GM23248 (cell line): Measurements from ENCODE around the gene C4B. TPM values are rescaled to one million over a fixed set of nuclear protein-coding genes. Genes with fewer than 3 reads are reported as not detected.
"Not testable (repeated sequence)": the region's sequence is repeated elsewhere in the genome, so short reads cannot be mapped to it uniquely, and the experiment has no call there.

Experiments used
- DNase-seq: peaks from one replicate; pipeline ENCODE4 v3.0.0-alpha.2; 2015
- H2AFZ ChIP-seq: fragments of 200-600 bp; sonication (generic); 2 replicates; pipeline ENCODE4 v1.6.1; 2016; ENCODE audit warnings: antibody characterized with exemption
- H3F3A ChIP-seq: fragments of 200-600 bp; sonication (generic); 2 replicates; pipeline ENCODE4 v1.6.1; 2016; ENCODE audit warnings: mild to moderate bottlenecking, antibody characterized with exemption, mixed run types; ENCODE audit not compliant: insufficient read depth
- H3K27ac ChIP-seq: fragments of 200-600 bp; sonication (generic); 2 replicates; pipeline ENCODE4 v1.5.1; 2016; ENCODE audit warnings: mild to moderate bottlenecking
- H3K27me3 ChIP-seq: fragments of 200-600 bp; sonication (generic); replicated peaks from 2 replicates; pipeline ENCODE4 v1.6.1; 2016; ENCODE audit warnings: mild to moderate bottlenecking; ENCODE audit not compliant: insufficient read depth
- H3K36me3 ChIP-seq: fragments of 200-600 bp; sonication (generic); 2 replicates; pipeline ENCODE4 v1.6.1; 2016; ENCODE audit warnings: low read depth, mild to moderate bottlenecking
- H3K4me1 ChIP-seq: fragments of 200-600 bp; sonication (generic); 2 replicates; pipeline ENCODE4 v1.6.1; 2016; ENCODE audit warnings: mild to moderate bottlenecking; ENCODE audit not compliant: insufficient read depth
- H3K4me2 ChIP-seq: fragments of 200-600 bp; sonication (generic); one replicate; pipeline ENCODE4 v1.6.1; 2016; ENCODE audit warnings: mild to moderate bottlenecking; ENCODE audit not compliant: unreplicated experiment
- H3K4me3 ChIP-seq: fragments of 200-600 bp; sonication (generic); 2 replicates; pipeline ENCODE4 v1.5.1; 2016; ENCODE audit warnings: mild to moderate bottlenecking
- H3K79me2 ChIP-seq: fragments of 200-600 bp; sonication (generic); 2 replicates; pipeline ENCODE4 v1.6.1; 2016; ENCODE audit warnings: mild to moderate bottlenecking; ENCODE audit not compliant: insufficient read depth
- H3K9ac ChIP-seq: fragments of 200-600 bp; sonication (generic); 2 replicates; pipeline ENCODE4 v1.6.1; 2016; ENCODE audit warnings: mild to moderate bottlenecking
- H3K9me2 ChIP-seq: fragments of 200-600 bp; sonication (generic); 2 replicates; pipeline ENCODE4 v1.6.1; 2016; ENCODE audit warnings: mixed run types, mild to moderate bottlenecking, moderate library complexity; ENCODE audit not compliant: insufficient read depth
- H3K9me3 ChIP-seq: fragments of 200-600 bp; sonication (generic); one replicate; pipeline ENCODE4 v1.6.1; 2017; ENCODE audit warnings: low read depth
- H4K20me1 ChIP-seq: fragments of 200-600 bp; sonication (generic); 2 replicates; pipeline ENCODE4 v1.6.0; 2016; ENCODE audit not compliant: insufficient read depth
- EZH2 ChIP-seq: fragments of 200-600 bp; sonication (generic); IDR thresholded peaks from 2 replicates; pipeline ENCODE4 v1.6.1; 2018; ENCODE audit warnings: antibody characterized with exemption, mild to moderate bottlenecking; ENCODE audit not compliant: insufficient read depth, poor library complexity, severe bottlenecking
- EZH2phosphoT487 ChIP-seq: fragments of 200-600 bp; sonication (generic); IDR thresholded peaks from 2 replicates; pipeline ENCODE4 v1.6.1; 2018; ENCODE audit warnings: antibody characterized with exemption, moderate library complexity, mild to moderate bottlenecking, low read depth; ENCODE audit not compliant: insufficient read depth
- WGBS, 2 experiments: methylation state at CpG; one replicate each; pipeline ENCODE4 v1.1.6; 2015 to 2017; ENCODE audit warnings: low lambda C conversion rate in 2 of 2, low coverage in 1 of 2; ENCODE audit errors: missing lambda C conversion rate in 2 of 2; 5-methylcytosine and 5-hydroxymethylcytosine counted together
- in situ Hi-C: fragments of 300-500 bp; cut with MboI; formaldehyde crosslinking; loops from 2 replicates; pipeline ENCODE4 v1.15.0; 2020
- polyA plus RNA-seq: library from polyadenylated mRNA; unstranded; fragments of >200 nt; fragmentation: Nextera tagmentation; extraction: Ambion mirVana; gene quantifications from 2 replicates; pipeline ENCODE4 v1.2.1, GENCODE V29; 2016
- total RNA-seq: library from RNA; depleted of rRNA; stranded (reverse); fragments of >200 nt; shearing (Covaris generic); gene quantifications from 2 replicates; pipeline ENCODE4 v1.2.3, GENCODE V29; 2014

C4B gene
- total and polyA plus RNA-seq, 2 experiments from 2014 or later = 2.6 to 4.5 TPM

DNA sequence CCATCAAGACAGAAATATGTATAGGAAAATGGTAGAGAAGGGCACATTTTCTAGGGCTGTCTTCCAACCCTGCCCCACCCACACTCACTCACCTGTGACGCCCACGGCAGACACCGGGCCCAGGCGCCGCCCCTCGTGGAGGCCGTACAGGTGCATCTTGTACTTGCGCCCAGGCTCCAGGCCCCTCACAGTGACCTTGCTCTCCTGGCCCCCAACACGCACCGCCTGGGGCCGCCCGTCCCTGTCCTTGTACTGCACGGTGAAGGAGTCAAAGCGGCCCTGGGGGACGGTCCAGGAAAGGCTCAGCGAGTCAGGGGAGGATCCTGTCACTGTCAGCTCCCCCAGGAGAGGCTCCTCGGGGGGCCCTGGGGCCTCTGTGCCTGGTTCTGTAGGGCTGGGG, 43.4 kb downstream of the C4B start:
- H3K79me2 ChIP-seq = no peaks in the 10 kb centered on the region
- in situ Hi-C loops = no loop called here
- WGBS, 2 experiments = 91 to 92% methylated on average over 17 of the region's 17 CpGs
- no peak overlapping the region for H3K9ac ChIP-seq
- no peak overlapping the region for H3K4me3 ChIP-seq
- no peaks in the 10 kb centered on the region for H4K20me1 ChIP-seq
- no peaks in the 10 kb centered on the region for H3F3A ChIP-seq
- no peaks in the 10 kb centered on the region for H3K9me3 ChIP-seq
- no peak for DNase-seq
- H2AFZ ChIP-seq = no peak overlapping the region
- H3K27me3 ChIP-seq = no peaks in the 10 kb centered on the region
- H3K36me3 ChIP-seq = no peaks in the 10 kb centered on the region
- H3K4me1 ChIP-seq = no peaks in the 10 kb centered on the region
- H3K27ac ChIP-seq = no peak overlapping the region
- TF ChIP-seq EZH2phosphoT487 (no peak), EZH2 (no peak)
- H3K9me2 ChIP-seq = no peaks in the 10 kb centered on the region
- no peak overlapping the region for H3K4me2 ChIP-seq

- H3K9me2 ChIP-seq = no peaks in the 10 kb centered on the region
- no peaks in the 10 kb centered on the region for H3K4me1 ChIP-seq
- DNase-seq = no peak
- no peak overlapping the region for H3K27ac ChIP-seq
- H3K4me3 ChIP-seq = no peak overlapping the region
- no peaks in the 10 kb centered on the region for H3F3A ChIP-seq
- in situ Hi-C loops = no loop called here
- no peaks in the 10 kb centered on the region for H3K79me2 ChIP-seq
- WGBS, 2 experiments = 77 to 79% methylated on average over 11 of the region's 11 CpGs
- H3K9ac ChIP-seq = no peak overlapping the region
- no peak overlapping the region for H2AFZ ChIP-seq
- H3K9me3 ChIP-seq = no peaks in the 10 kb centered on the region
- H3K27me3 ChIP-seq = no peaks in the 10 kb centered on the region
- H3K4me2 ChIP-seq = no peak overlapping the region
- no peaks in the 10 kb centered on the region for H4K20me1 ChIP-seq
- TF ChIP-seq EZH2phosphoT487 = no peak
- H3K36me3 ChIP-seq = no peaks in the 10 kb centered on the region
Measured at GRCh38 chr6:32058511-32058963, 43.9 kb downstream of the C4B start.

DNA sequence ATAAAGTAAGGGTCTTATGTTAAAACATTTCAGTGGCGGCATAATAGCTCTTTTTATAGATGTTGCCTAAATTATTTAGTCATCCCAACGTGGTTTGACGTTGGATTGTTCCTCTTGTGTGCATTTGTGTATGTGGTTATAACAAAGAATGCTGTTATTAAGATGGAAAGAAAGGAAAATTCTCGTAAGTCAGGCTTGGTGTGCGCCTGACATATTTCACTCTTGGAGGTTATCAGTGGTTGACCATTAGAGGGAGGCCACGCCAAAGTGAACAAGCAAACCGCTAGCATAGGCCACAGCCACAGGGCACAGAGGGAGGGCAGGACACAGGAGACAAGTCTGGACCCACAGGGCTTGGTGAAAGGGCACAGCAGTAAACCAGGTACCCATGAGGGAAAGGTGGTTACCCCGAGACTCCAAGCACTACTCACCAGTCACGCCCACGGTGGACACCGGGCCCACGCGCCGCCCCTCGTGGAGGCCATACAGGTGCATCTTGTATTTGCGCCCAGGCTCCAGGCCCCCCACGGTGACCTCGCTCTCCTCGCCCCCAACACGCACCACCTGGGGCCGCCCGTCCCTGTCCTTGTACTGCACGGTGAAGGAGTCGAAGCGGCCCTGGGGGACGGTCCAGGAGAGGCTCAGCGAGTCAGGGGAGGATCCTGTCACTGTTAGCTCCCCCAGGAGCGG, 46.5 kb downstream of the C4B start:
- no peak for TF ChIP-seq EZH2
- TF ChIP-seq EZH2phosphoT487 = no peak
- in situ Hi-C loops = no loop called here
- DNase-seq = no peak

GRCh38 chr6:32064706-32065105, 50.1 kb downstream of the C4B start:
- H2AFZ ChIP-seq = no peak overlapping the region
- DNase-seq = no peak
- WGBS, 2 experiments = 79 to 85% methylated on average over 14 of the region's 14 CpGs
- no peaks in the 10 kb centered on the region for H3K9me2 ChIP-seq
- H3K27ac ChIP-seq = no peak overlapping the region
- no peak overlapping the region for H3K4me3 ChIP-seq
- H3K27me3 ChIP-seq = no peaks in the 10 kb centered on the region
- TF ChIP-seq EZH2phosphoT487 (no peak), EZH2 (no peak)
- H3K9me3 ChIP-seq = no peaks in the 10 kb centered on the region
- in situ Hi-C loops = no loop called here
- no peak overlapping the region for H3K4me2 ChIP-seq
- H3F3A ChIP-seq = no peaks in the 10 kb centered on the region
- H3K9ac ChIP-seq = no peak overlapping the region
- no peaks in the 10 kb centered on the region for H3K79me2 ChIP-seq
- H3K4me1 ChIP-seq = no peaks in the 10 kb centered on the region
- H3K36me3 ChIP-seq = no peaks in the 10 kb centered on the region
- no peaks in the 10 kb centered on the region for H4K20me1 ChIP-seq

More for the DNA sequence above, 46.5 kb downstream of the C4B start:
- 84 to 92% methylated on average over 18 to 28 of the region's 28 CpGs for WGBS, 2 experiments
- no peaks in the 10 kb centered on the region for H3K9me3 ChIP-seq
- no peak overlapping the region for H3K27ac ChIP-seq
- H3K36me3 ChIP-seq = no peaks in the 10 kb centered on the region
- H3K4me1 ChIP-seq = no peaks in the 10 kb centered on the region
- no peak overlapping the region for H2AFZ ChIP-seq
- H3F3A ChIP-seq = no peaks in the 10 kb centered on the region
- H3K27me3 ChIP-seq = no peaks in the 10 kb centered on the region
- H3K79me2 ChIP-seq = no peaks in the 10 kb centered on the region
- no peak overlapping the region for H3K4me3 ChIP-seq
- H3K4me2 ChIP-seq = no peak overlapping the region
- H3K9ac ChIP-seq = no peak overlapping the region
- no peaks in the 10 kb centered on the region for H3K9me2 ChIP-seq
- H4K20me1 ChIP-seq = no peaks in the 10 kb centered on the region

GRCh38 chr6:32067521-32067920, 52.9 kb downstream of the C4B start:
- DNase-seq, H3F3A ChIP-seq, H3K4me3 ChIP-seq, in situ Hi-C loops, H2AFZ ChIP-seq, H3K36me3 ChIP-seq, H3K9ac ChIP-seq, H3K4me1 ChIP-seq, H3K79me2 ChIP-seq, H3K9me3 ChIP-seq, H3K9me2 ChIP-seq, H4K20me1 ChIP-seq, H3K27me3 ChIP-seq, H3K27ac ChIP-seq, H3K4me2 ChIP-seq: not testable (repeated sequence)
- WGBS, 2 experiments = 79 to 80% methylated on average over 17 to 19 of the region's 19 CpGs

- H3K36me3 ChIP-seq, H3K27me3 ChIP-seq, in situ Hi-C loops, H3K9me3 ChIP-seq, H3K9me2 ChIP-seq, H4K20me1 ChIP-seq, DNase-seq, H3K4me3 ChIP-seq, H3K4me2 ChIP-seq, H3K79me2 ChIP-seq, H3K4me1 ChIP-seq, H2AFZ ChIP-seq, H3K27ac ChIP-seq, H3F3A ChIP-seq, H3K9ac ChIP-seq: not testable (repeated sequence)
- 87 to 92% methylated on average over 13 of the region's 13 CpGs for WGBS, 2 experiments
Measured at GRCh38 chr6:32068315-32068714, 53.7 kb downstream of the C4B start.
